Thymus (tissue), 11 donors: Measurements from ENCODE around the gene SLC51B. TPM values are rescaled to one million over a fixed set of nuclear protein-coding genes. Genes with fewer than 3 reads are reported as not detected.
"Not testable (repeated sequence)": the region's sequence is repeated elsewhere in the genome, so short reads cannot be mapped to it uniquely, and the experiment has no call there.

Experiments
- DNase-seq, 9 donors: peaks; one replicate each; pipeline ENCODE4 v3.0.0-alpha.2; 2013; ENCODE audit warnings: low spot score in 9 of 9, low read depth in 6 of 9, missing footprints in 1 of 9
- H3K27ac ChIP-seq, 2 donors: one replicate each; pipeline ENCODE4 v1.5.1; 2013; ENCODE audit warnings: control low read depth in 1 of 2, low read depth in 1 of 2, low read length in 1 of 2, mild to moderate bottlenecking in 1 of 2, moderate library complexity in 1 of 2
- H3K27me3 ChIP-seq, 2 donors: one replicate each; pipeline ENCODE4 v1.5.1; 2013; ENCODE audit warnings: low read length in 1 of 2; ENCODE audit not compliant: control insufficient read depth in 2 of 2, insufficient read depth in 1 of 2
- H3K36me3 ChIP-seq, 2 donors: one replicate each; pipeline ENCODE4 v1.5.1; 2013; ENCODE audit warnings: low read length in 1 of 2, mild to moderate bottlenecking in 1 of 2, moderate library complexity in 1 of 2; ENCODE audit not compliant: control insufficient read depth in 2 of 2, insufficient read depth in 2 of 2
- H3K4me1 ChIP-seq, 2 donors: one replicate each; pipeline ENCODE4 v1.5.1; 2013; ENCODE audit warnings: low read length in 2 of 2; ENCODE audit not compliant: control insufficient read depth in 2 of 2, insufficient read depth in 2 of 2
- H3K4me3 ChIP-seq, 2 donors: one replicate each; pipeline ENCODE4 v1.5.1; 2013; ENCODE audit warnings: low read length in 2 of 2, control low read depth in 1 of 2, mild to moderate bottlenecking in 1 of 2
- H3K9me3 ChIP-seq, 2 donors: one replicate each; pipeline ENCODE4 v1.5.1; 2013; ENCODE audit warnings: low read length in 1 of 2, mild to moderate bottlenecking in 1 of 2; ENCODE audit not compliant: control insufficient read depth in 2 of 2, insufficient read depth in 1 of 2
- WGBS: extraction: QIAGEN DNeasy Blood & Tissue Kit; methylation state at CpG from one replicate; pipeline ENCODE4 v1.1.7; 2013; 5-methylcytosine and 5-hydroxymethylcytosine counted together
- polyA plus RNA-seq: library from polyadenylated mRNA; stranded (reverse); fragments of 200-250 nt; gene quantifications from one replicate; pipeline ENCODE4 v1.2.3, GENCODE V29; 2013
- total RNA-seq: library from RNA; stranded (reverse); fragments of 120-200 nt; gene quantifications from one replicate; pipeline ENCODE4 v1.2.4, GENCODE V29; 2013
- donor health status: healthy.

The SLC51B gene
- total and polyA plus RNA-seq, 2 donors, result 0.16 TPM; not detected in 1

DNA sequence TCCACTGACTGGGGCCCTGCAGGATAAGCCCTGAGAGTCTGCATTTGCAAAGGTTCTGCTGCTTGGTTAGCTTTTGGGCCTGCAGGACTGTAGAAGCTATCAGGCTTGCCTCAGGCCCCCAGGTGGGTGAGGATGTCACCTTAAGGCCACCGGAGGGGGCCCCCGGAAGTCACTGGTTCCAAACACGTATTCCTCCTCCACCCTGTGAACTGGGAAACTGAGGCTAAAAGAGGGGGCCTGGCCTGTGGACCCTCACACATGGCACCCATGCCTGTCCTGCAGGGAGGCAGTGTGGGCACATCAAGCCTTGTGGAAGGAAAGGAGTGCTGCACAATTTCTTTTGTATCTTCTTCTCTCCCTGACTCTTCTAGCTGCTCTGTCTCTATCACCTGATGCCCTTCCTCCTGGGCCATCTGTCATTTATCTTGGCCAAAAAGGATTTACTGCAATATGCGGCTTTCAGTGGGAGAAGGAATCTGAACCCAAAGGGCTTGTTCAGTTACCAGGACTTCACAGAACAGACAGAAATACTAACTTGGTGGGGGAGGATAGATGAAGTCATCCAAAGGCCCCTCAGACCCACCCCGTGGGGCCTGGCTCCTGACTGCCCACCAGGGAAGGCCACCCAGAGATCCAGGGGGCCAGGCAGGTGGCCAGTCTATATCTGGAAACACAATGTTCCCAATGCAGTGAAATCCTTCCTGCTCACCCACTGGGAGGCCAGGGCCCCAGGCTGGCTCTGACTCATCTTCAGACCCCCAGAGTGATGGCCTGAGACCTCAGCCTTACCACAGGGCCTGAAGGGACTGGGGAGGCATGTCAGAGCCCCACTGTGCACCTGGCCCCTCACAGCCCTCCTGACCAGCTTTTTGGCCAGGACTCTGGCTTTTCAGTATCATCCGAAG is 51.5 kb downstream of the SLC51B start:
- no peak for DNase-seq
- peaks cover 38 to 42% of the 10 kb centered on the region in 2 donors for H3K36me3 ChIP-seq
- H3K4me1 ChIP-seq, result no peaks in the 10 kb centered on the region
- H3K4me3 ChIP-seq, result no peak overlapping the region
- H3K27ac ChIP-seq, result no peak overlapping the region
- H3K9me3 ChIP-seq, result no peaks in the 10 kb centered on the region
- H3K27me3 ChIP-seq, result no peaks in the 10 kb centered on the region
- WGBS, result 97% methylated on average over 6 of the region's 6 CpGs

DNA sequence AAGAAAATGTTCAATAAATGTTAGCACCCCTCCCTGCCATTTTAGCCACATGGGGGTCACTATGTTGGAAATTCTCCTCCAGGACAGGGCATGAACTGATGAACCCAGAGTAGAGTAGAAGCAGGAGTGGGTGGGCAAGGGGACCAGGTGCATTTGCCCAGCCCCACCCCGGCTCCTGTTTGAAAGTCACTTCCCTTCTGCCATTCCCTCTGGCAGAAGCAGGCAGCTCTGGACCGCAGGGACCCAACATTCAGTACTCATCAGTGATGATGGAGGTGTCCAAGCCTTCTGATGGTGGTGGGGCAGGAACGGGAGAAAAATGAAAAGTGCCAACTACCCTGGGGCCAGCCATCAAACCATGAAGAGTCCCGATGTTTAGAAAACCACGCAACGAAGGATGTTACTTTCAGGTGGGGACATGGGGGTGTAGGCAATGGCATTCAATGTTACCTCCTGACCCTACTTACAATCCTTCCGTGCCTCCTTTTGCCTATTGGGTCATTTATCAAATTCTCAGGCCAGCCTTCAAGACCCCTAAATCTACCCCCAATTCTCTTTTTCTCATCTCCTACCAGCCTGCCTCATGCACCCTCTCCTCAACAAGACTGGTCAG is 52.6 kb downstream of the SLC51B start:
- no peak overlapping the region for H3K4me3 ChIP-seq
- no peaks in the 10 kb centered on the region for H3K4me1 ChIP-seq
- no peak for DNase-seq
- peaks cover 42 to 48% of the 10 kb centered on the region in 2 donors for H3K36me3 ChIP-seq
- H3K9me3 ChIP-seq, result no peaks in the 10 kb centered on the region
- no peak overlapping the region for H3K27ac ChIP-seq
- H3K27me3 ChIP-seq, result no peaks in the 10 kb centered on the region
- WGBS, result 98% methylated on average over 7 of the region's 7 CpGs

DNA sequence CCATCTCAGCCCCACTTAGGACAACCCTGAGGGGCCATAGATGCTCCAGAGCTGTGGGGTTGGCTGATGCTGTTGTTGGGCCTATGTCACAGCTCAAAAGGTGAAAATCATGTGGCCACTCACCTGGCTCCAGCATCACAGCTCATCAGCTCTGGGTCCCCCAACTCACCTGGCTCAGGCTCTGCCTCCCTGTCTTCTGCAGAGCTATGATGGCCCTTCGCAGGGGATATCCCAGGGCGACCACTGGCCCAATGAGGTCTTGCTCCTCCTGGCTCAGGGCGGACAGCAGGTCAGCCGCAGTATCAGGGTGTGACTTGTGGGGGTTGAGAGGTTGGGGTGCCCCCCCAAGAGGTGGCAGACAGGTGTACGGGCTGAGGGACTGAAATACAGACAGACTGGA is 54.1 kb downstream of the SLC51B start:
- H3K27me3 ChIP-seq, result no peaks in the 10 kb centered on the region
- no peak for DNase-seq
- H3K36me3 ChIP-seq, result peaks cover 42 to 48% of the 10 kb centered on the region in 2 donors
- WGBS, result over 99% methylated on average over 5 of the region's 5 CpGs
- H3K4me1 ChIP-seq, result no peaks in the 10 kb centered on the region
- no peak overlapping the region for H3K4me3 ChIP-seq
- H3K27ac ChIP-seq, result no peak overlapping the region
- no peaks in the 10 kb centered on the region for H3K9me3 ChIP-seq

DNA sequence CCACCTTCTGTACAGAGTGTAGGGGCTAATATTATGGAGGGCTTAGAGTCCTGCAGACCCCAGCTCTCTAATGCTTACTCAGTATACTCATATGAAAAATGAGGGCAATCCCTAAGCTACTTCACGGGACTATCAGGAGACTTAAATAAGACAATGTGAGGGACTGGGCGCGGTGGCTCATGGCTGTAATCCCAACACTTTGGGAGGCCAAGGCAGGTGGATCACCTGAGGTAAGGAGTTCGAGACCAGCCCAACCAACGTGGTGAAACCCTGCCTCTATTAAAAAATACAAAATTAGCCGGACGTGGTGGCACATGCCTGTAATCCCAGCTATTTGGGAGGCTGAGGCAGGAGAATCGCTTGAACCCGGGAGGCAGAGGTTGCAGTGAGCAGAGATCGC is 54.6 kb downstream of the SLC51B start:
- DNase-seq, result not testable (repeated sequence)
- 98% methylated on average over 10 of the region's 10 CpGs for WGBS
- H3K36me3 ChIP-seq, result peaks cover 42 to 51% of the 10 kb centered on the region in 2 donors

DNA sequence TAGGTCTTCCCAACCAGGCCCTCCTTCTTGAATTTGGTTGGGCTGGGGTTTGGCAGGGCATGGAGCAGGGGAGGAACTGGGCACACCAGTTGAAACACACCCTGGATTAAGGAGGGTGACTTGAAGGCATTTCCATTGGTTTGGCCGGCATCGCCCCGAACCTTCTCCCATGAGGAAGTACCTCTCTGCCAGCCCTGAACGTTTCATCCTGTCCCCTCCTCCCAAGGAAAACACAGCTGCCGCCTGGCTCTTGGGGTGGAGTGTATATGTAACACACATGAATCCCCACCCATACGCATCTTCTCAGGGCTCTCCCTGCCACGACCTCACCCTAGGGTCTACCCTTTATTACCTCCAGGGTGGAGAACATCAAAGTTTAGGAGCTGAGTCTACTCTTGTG is 55.3 kb downstream of the SLC51B start:
- Histone ChIP-seq H3K27me3 (no peaks in the 10 kb centered on the region), H3K9me3 (no peaks in the 10 kb centered on the region), H3K4me3 (no peak overlapping the region), H3K36me3 (peaks cover 47 to 57% of the 10 kb centered on the region in 2 donors), H3K4me1 (no peaks in the 10 kb centered on the region), H3K27ac (no peak overlapping the region)
- 96% methylated on average over 7 of the region's 7 CpGs for WGBS
- no peak for DNase-seq

More for the DNA sequence above, 54.6 kb downstream of the SLC51B start:
- not testable (repeated sequence) for H3K4me3 ChIP-seq, H3K27me3 ChIP-seq, H3K27ac ChIP-seq, H3K9me3 ChIP-seq, H3K4me1 ChIP-seq

DNA sequence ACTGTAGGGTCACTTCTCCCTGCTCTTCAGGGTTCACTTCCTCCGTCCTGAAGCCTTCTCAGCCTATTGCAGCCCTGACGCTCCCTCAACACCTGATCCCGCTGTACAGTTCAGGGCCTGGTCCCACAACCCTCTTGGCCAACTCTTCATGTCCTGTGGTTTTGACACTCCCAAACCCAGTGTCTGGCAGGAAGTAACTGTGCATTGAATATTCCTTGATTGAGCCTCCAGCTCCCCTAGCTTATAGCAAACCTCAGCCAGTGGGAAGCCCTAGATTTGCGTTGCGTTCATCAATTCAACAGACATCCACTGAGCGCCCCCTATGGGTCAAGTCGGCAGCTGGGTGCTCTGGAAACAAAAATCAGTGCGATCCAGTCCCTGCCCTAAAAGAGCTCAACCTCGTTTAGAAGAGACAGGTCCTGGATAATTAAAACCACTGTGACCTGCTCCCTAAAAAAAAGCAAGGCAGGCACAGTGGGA is 56.3 kb downstream of the SLC51B start:
- Histone ChIP-seq H3K4me3 (no peak overlapping the region), H3K9me3 (no peaks in the 10 kb centered on the region), H3K27me3 (no peaks in the 10 kb centered on the region), H3K4me1 (no peaks in the 10 kb centered on the region), H3K36me3 (peaks cover 52 to 61% of the 10 kb centered on the region in 2 donors), H3K27ac (no peak overlapping the region)
- WGBS, result 62% methylated on average over 9 of the region's 9 CpGs
- peak in 8 of 9 donors; percentile 4 to 63 (median 27) for DNase-seq

DNA sequence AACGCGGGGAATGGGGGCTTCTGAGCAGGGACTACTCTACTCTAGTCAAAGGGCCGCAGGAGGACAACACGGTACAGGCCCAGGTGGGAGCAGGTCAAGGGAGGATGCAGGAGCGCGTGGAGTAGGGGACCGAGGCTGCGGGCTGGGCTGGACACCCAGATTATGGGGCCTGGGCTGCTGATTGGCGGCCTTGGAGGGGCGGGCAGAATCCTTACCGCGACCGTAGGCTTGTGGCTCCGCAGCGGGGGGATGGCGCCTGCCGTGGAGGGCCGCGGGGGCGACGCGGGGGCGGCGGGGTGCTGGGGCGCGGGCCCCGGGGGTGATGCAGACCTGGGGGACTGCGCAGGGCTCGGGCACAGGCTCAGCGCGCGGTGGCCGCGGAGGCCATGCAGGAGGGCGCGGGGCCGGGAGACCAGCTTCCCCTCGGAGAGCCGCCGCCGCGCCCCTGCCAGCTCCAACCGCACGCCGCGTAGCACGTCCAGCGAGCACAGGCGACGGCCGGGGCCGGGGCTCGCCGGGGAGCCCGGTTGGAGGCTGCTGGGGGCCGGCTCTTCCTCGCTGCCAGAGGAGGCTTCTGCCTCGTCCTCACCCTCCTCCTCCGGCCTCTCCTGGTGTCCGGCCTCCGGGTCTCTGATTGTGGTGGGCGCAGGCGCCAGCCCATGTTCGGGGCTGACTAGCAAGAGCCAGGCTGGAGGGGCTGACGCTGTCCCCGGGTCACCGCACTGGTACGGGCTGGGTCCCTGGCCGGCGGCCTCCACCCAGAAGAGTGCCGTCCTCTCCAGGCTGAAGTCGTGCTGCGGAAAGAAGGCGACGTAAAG is 56.9 kb downstream of the SLC51B start:
- no peaks in the 10 kb centered on the region for H3K27me3 ChIP-seq
- no peak for DNase-seq
- H3K9me3 ChIP-seq, result no peaks in the 10 kb centered on the region
- no peak overlapping the region for H3K4me3 ChIP-seq
- no peak overlapping the region for H3K27ac ChIP-seq
- 93% methylated on average over 75 of the region's 75 CpGs for WGBS
- H3K36me3 ChIP-seq, result peaks cover 52 to 61% of the 10 kb centered on the region in 2 donors
- no peaks in the 10 kb centered on the region for H3K4me1 ChIP-seq

DNA sequence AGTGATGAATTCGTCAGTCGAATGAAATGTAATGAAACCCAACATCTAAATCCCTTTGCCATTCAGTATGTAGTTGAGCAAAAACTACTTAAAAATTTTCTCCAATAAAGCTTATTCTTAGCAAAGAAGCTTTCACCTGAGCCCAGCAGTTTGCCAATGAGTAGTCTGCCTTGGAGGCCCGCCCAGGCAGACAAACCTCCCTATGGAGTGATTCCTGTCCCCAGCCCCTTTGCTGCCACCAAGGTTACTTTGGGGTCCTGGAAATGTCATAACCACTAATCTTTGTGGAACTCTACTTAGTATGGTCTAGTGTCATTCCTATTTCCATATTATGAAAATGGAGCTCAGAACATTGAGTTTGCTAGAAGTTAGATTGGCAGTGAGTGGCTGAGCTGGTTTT is 57.7 kb downstream of the SLC51B start:
- Histone ChIP-seq H3K36me3 (peaks cover 45 to 55% of the 10 kb centered on the region in 2 donors), H3K4me3 (no peak overlapping the region), H3K9me3 (no peaks in the 10 kb centered on the region), H3K27me3 (no peaks in the 10 kb centered on the region), H3K27ac (no peak overlapping the region), H3K4me1 (no peaks in the 10 kb centered on the region)
- DNase-seq, result no peak
- WGBS, result over 99% methylated on average over 3 of the region's 3 CpGs
